Right lobe of liver (tissue), 4 donors: ENCODE results near the gene TBC1D12.

Experiments used
- POLR2A ChIP-seq: fragments of 450-650 bp; IDR thresholded peaks from one replicate; pipeline ENCODE4 v1.6.1; 2017; ENCODE audit warnings: antibody characterized with exemption, mild to moderate bottlenecking
- TF ChIP-seq, protein P1 (sequence below), 4 donors: fragments of 200-600 bp in 3 of 4; fragments of 450-650 bp in 1 of 4; IDR thresholded peaks; one replicate each; pipeline versions ENCODE4 v1.5.1 to v1.8.0; 2016 to 2022; ENCODE audit warnings: antibody characterized with exemption in 4 of 4, mild to moderate bottlenecking in 2 of 4
- donor health status: DM: no; HTN: no; CAD: no.
- donor health status: DM: no; HTN: no; CAD: no.
- donor health status: DM: no; HTN: yes; CAD: no.

DNA sequence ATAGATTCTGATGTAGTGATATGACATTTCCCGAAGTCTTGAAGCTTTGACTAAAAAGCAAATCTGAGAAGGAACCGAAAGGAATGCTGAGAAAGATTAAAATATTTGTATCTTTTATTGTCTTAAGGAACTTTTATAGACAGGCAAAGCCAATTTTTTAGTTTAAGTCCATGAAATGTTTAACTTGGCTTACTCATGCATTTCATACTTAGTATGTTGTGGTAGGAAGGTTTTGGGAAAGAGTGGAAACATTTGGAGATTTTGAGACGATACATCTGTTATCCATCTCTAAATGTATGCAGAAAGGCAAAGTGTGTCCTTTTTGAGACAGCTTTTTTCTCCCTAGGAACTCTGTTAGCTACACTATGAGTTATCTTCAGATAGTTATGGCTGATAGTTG is 10.1 kb downstream of the TBC1D12 start:
- TF ChIP-seq, protein P1, sequence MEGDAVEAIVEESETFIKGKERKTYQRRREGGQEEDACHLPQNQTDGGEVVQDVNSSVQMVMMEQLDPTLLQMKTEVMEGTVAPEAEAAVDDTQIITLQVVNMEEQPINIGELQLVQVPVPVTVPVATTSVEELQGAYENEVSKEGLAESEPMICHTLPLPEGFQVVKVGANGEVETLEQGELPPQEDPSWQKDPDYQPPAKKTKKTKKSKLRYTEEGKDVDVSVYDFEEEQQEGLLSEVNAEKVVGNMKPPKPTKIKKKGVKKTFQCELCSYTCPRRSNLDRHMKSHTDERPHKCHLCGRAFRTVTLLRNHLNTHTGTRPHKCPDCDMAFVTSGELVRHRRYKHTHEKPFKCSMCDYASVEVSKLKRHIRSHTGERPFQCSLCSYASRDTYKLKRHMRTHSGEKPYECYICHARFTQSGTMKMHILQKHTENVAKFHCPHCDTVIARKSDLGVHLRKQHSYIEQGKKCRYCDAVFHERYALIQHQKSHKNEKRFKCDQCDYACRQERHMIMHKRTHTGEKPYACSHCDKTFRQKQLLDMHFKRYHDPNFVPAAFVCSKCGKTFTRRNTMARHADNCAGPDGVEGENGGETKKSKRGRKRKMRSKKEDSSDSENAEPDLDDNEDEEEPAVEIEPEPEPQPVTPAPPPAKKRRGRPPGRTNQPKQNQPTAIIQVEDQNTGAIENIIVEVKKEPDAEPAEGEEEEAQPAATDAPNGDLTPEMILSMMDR (IDR thresholded peaks at IDR 0.05): no peak
- no peak for TF ChIP-seq POLR2A
